Measurements from ENCODE around the gene KRTAP9-2.

- no peak for TF ChIP-seq CTCF (conservative IDR thresholded peaks at IDR 0.05; ENCODE audit: low read length)
- TF ChIP-seq EZH2phosphoT487 (IDR thresholded peaks at IDR 0.05; ENCODE audit: borderline replicate concordance) = no peak
Observed at GRCh38 chr17:41184480-41184961, 41.9 kb upstream of the KRTAP9-2 start, which contains the start of gene KRTAP4-1.
